GM19025 (cell line): ENCODE results near the gene CFAP299.
"Not testable (repeated sequence)": the region's sequence is repeated elsewhere in the genome, so short reads cannot be mapped to it uniquely, and the experiment has no call there.

Source experiments
- ATAC-seq: cut with Tn5 transposase; IDR thresholded peaks from one replicate; pipeline ENCODE4 v1.9.1; 2021; ENCODE audit warnings: mild to moderate bottlenecking, low read depth, moderate library complexity; ENCODE audit not compliant: unreplicated experiment

CFAP299 gene

GRCh38 chr4:80335554-80336358 is at the start of gene CFAP299:
Gene CFAP299 (plus strand): TSS chr4:80335730.
- ATAC-seq: peak; percentile 96

DNA sequence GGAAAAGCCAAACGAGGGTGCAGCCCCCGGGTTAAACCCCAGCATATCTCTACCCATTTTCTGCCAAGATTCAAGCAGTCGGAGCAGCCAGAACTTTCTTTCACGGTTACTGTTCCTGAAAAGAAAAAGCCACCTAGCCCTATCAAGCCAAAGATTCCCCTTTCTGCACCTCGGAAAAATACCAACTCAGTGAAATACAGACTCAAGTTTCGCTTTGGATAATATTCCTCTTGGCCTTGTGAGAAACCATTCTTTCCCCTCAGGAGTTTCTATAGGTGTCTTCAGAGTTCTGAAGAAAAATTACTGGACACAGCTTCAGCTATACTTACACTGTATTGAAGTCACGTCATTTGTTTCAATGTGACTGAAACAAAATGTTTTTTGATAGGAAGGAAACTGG is 49.1 kb upstream of the CFAP299 start:
- ATAC-seq: no peak

DNA sequence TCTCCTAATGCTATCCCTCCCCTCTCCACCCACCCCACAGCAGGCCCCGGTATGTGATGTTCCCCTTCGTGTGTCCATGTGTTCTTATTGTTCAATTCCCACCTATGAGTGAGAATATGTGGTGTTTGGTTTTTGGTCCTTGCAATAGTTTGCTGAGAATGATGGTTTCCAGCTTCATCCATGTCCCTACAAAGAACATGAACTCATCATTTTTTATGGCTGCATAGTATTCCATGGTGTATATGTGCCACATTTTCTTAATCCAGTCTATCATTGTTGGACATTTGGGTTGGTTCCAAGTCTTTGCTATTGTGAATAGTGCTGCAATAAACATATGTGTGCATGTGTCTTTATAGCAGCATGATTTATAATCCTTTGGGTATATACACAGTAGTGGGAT is 44.9 kb upstream of the CFAP299 start:
- not testable (repeated sequence) for ATAC-seq

DNA sequence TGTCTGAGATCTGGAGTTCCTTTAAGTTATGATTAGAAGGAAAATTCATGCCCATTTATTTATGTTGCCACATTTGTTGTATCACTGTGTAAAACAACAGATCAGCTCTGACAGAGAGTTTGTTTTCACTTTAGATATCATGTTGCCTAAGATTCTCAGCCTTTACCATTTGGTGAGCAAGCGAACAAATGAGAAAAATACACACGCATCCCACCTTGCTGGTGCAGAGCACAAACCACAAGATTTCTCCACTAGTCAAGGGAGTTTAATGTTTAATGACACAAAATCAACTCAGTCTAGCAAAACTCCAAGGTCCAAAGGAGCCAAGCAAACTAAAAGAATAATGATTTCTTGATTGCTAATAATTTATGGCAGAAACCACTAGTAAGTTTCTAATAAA is 41.3 kb upstream of the CFAP299 start:
- no peak for ATAC-seq

GRCh38 chr4:80295336-80295735 is 40.2 kb upstream of the CFAP299 start:
- ATAC-seq: no peak

- ATAC-seq: no peak
These were observed 39.7 kb upstream of the CFAP299 start for GRCh38 chr4:80295826-80296225.

- no peak for ATAC-seq
These were observed 33.6 kb upstream of the CFAP299 start for GRCh38 chr4:80301884-80302283.

GRCh38 chr4:80302616-80303223 is 32.8 kb upstream of the CFAP299 start:
- no peak for ATAC-seq

DNA sequence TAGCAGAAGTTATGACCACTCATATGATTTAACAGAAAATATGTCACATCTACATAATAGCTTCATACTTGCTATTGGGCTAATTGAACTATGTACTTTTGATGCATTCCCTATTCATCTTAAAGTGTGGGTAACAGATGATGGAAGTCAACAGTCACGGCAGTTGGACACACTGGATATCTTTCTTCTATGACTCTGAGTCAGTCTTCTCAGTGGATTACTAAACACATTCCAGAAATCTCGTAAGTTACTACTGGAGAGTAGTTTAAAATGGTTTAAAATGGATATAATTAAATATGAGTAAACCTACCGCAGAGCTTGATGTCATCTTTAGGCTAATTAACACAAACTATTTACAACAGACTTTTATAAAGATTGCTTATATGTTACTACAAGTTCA is 30.1 kb upstream of the CFAP299 start:
- no peak for ATAC-seq

DNA sequence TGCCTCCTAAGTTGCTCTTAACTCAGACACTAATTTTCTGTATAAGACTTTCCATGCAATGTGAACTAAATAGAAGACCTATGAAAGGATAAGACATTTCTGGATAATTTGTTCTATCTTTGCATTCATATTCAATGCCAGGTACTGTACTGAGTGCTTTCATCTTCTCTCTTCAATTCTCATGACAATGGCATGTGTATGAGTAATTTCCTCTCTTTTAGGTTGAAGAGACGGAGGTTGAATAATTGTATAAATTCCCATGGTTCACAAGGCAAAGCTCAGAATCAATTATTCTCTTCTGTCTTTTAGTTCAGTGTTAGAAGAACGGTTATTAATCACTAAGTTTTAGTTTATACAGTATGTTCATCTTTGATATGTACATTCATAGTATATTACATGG is 29.3 kb upstream of the CFAP299 start:
- no peak for ATAC-seq

DNA sequence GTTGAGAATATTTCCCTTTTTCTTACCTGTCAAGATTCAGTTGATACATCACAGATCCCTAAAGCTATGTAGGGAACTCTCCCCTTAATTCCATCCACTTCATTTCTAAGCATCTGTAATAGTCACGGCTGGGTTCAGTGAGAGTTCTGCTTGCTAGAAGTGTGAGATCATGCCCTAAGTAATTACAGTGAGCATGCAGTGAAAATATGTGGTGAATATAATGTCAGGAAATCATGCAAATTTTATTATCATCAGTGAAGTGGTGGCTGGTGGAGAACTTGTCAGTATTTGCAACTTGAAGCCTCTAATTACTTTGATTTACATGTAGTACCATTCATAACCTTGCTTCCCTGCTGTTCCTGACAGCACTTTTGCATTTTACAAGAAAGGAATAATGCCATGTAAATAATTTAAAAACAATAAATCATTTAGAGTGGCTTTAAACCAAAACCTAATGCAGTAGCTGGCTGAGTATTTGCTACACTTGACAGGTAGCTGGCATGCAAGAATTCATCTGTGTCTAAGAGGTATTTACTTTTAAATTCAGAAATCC is 28.3 kb upstream of the CFAP299 start:
- no peak for ATAC-seq

DNA sequence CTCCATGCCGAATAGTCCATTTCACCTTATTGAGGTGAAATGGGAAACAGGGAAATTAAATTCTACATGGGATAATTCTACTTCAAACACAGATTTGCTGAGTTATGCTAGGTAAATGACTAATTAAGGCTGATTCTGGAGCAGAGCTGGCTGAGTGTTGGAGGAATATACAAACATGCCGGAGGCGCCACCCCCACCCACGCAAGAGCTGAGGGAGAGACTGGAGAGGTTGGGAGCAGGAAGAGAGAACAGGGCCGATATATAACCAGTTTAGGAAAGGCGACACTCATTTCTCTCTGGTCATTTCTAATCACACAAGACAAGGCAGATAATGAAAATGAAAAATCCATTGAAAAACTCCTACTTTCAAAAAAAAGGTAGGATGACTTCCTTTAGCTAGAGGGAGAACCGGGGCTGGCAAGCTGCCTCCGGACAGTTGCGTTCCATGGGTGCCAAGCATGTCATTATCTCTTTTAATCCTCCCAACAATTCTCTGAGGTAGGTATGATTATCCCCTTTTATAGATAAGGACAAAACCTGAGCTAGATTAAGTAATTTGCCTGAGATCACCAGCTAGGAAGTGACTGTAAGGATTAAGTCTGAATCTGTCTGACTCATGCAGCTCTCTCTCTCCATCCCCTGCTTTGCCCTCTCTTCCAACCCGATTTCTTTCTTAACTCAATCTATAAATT is 27.6 kb upstream of the CFAP299 start:
- no peak for ATAC-seq

GRCh38 chr4:80308466-80308822 is 27.1 kb upstream of the CFAP299 start:
- no peak for ATAC-seq

DNA sequence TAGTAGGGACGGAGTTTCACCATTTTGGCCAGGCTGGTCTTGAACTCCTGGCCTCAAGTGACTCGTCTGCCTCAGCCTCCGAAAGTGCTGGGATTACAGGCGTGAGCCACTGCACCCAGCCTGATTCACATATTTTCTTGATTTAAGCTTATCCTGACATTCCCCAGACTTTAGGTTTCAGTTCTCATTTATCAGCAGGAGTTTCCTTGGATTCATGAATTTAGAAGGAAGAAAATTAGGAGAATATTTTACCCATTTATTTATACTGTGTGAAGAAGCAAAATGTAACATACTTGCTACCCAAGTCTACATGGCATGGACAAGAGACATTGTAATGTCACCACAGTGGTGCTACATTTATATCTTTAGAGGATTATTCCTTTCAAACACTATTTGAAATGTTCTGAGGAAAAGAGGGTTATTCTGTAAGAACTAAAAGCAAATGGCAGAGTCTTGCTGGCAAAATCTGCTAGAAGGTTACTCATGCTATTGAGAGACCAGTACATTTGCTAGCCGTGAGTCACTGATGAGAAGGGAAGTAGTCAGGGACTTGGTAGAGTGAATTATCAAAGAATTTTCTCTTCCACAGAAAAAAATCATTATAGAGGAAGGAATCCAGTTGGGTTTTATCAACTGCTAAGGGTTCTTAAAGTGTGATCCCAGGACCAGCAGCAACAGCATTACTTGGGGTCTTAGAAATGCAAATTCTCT is 26.1 kb upstream of the CFAP299 start:
- ATAC-seq: no peak

GRCh38 chr4:80311130-80311529 is 24.4 kb upstream of the CFAP299 start:
- no peak for ATAC-seq

DNA sequence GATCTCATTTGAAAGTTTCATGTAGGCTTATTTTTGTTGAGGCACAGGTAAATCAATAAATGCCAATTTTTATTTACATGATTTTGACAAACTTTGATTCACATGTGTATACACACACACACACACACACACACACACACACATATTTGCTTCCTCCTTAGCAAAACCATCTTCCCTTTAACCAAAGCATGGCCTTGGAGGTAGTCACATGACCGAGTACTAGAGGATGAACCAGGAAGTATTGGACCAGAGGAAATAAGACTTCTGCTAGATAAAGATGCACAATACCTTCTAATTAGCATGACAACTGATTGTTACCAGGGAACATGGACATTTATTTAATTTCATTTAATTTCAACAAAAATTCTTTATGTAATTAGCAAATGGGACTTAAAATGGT is 23.4 kb upstream of the CFAP299 start:
- no peak for ATAC-seq

- no peak for ATAC-seq
These were observed 21.9 kb upstream of the CFAP299 start for GRCh38 chr4:80313627-80314026.

DNA sequence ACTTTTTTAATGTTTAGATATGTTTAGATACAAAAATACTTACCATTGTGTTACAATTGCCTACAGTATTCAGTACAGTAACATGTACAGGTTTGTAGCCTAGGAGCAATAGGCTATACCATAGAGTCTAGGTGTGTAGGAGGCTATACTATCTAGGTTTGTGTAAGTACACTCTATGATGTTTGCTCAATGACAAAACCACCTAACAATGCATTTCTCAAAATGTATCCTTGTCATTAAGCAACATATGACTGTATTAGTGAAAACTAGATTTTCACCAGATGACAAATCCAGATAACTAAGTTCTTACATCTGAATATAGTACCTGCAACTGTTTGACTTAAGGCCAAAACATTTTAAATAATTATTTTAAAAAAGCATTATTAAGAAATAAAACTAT is 19.7 kb upstream of the CFAP299 start:
- not testable (repeated sequence) for ATAC-seq

- ATAC-seq: no peak
These were observed 14.2 kb upstream of the CFAP299 start for GRCh38 chr4:80321341-80321740.

DNA sequence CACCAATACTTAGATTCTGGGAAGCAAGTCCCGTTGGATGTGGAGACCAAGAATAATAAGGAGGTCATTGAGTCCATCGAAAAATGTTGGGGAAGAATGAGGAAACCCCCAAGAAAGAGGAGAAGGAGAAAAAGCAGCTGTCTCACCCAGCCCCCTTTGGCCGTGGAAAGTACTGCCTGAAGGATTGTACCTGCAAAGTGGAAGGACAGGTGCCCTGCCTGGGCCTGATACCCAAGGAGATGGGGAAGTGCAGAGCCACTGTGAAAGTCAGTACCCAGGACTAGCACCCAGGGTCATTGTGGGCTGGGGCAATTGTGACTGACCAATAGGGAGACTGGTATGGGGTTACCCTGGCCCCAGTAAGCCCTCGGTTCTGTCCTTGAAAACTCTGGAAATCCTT is 13.8 kb upstream of the CFAP299 start:
- ATAC-seq: no peak

- ATAC-seq: no peak
These were observed 12.8 kb upstream of the CFAP299 start for GRCh38 chr4:80322716-80323115.
